Stimulated activated CD4-positive, alpha-beta T cell treated with anti-CD3 and anti-CD28 coated beads, Interleukin-12 subunit alpha, Interleukin-12 subunit beta, amount 100 ng/mL, for 48 hours (primary cell): ENCODE data around the gene COL27A1.

Experiments used
- DNase-seq, 3 donors: peaks; one replicate each; pipeline ENCODE4 v3.0.0-alpha.2; 2020; ENCODE audit warnings: low read depth in 2 of 3, low spot score in 1 of 3

The COL27A1 gene

GRCh38 chr9:114282926-114283325, 127.6 kb downstream of the COL27A1 start:
- no peak for DNase-seq

- DNase-seq, result no peak
Observed at GRCh38 chr9:114283551-114284111, 128.3 kb downstream of the COL27A1 start.

GRCh38 chr9:114284316-114285060, 129.2 kb downstream of the COL27A1 start:
- DNase-seq, result no peak

- DNase-seq, result no peak
Observed at GRCh38 chr9:114285166-114285867, 130.0 kb downstream of the COL27A1 start.

- DNase-seq, result no peak
Observed at GRCh38 chr9:114286146-114286679, 130.9 kb downstream of the COL27A1 start.

GRCh38 chr9:114287001-114287762, 131.8 kb downstream of the COL27A1 start:
- DNase-seq, result no peak

- DNase-seq, result no peak
Observed at GRCh38 chr9:114287763-114288192, 132.4 kb downstream of the COL27A1 start.

- DNase-seq, result no peak
Observed at GRCh38 chr9:114288193-114289091, 133.1 kb downstream of the COL27A1 start.

- DNase-seq, result no peak
Observed at GRCh38 chr9:114289106-114289505, 133.8 kb downstream of the COL27A1 start.

- no peak for DNase-seq
Observed at GRCh38 chr9:114289571-114290481, 134.5 kb downstream of the COL27A1 start.

- DNase-seq, result no peak
Observed at GRCh38 chr9:114290561-114290986, 135.2 kb downstream of the COL27A1 start.

- DNase-seq, result peak; percentile 39 to 72 (median 61)
Observed at GRCh38 chr9:114291064-114291474, 135.7 kb downstream of the COL27A1 start.

GRCh38 chr9:114291886-114292590, 136.7 kb downstream of the COL27A1 start:
- no peak for DNase-seq

GRCh38 chr9:114294664-114295063, 139.3 kb downstream of the COL27A1 start:
- DNase-seq, result no peak

- no peak for DNase-seq
Observed at GRCh38 chr9:114296338-114296737, 141.0 kb downstream of the COL27A1 start.

GRCh38 chr9:114299286-114300152, 144.2 kb downstream of the COL27A1 start:
- DNase-seq, result no peak

- no peak for DNase-seq
Observed at GRCh38 chr9:114300153-114300845, 145.0 kb downstream of the COL27A1 start.
